Gastroesophageal sphincter (tissue), 3 donors: Measurements from ENCODE around the gene LY9.

Experiments used
- CTCF ChIP-seq, 4 experiments: fragments of 200-600 bp in 2 of 4; fragments of 450-650 bp in 2 of 4; sonication (generic) in 1 of 4; IDR thresholded peaks; one replicate each; pipeline ENCODE4 v1.5.1; 2017 to 2019; ENCODE audit warnings: antibody characterized with exemption in 4 of 4, mild to moderate bottlenecking in 2 of 4, moderate library complexity in 2 of 4
- EP300 ChIP-seq: sonication (generic); formaldehyde crosslinking; IDR thresholded peaks from one replicate; pipeline ENCODE4 v1.6.1; 2017; ENCODE audit warnings: antibody characterized with exemption, mild to moderate bottlenecking
- POLR2A ChIP-seq, 2 donors: fragments of 450-650 bp; IDR thresholded peaks; one replicate each; pipeline ENCODE4 v1.6.1; 2017; ENCODE audit warnings: antibody characterized with exemption in 2 of 2, mild to moderate bottlenecking in 2 of 2, moderate library complexity in 1 of 2

- TF ChIP-seq CTCF (IDR thresholded peaks at IDR 0.05) (no peak), POLR2A (IDR thresholded peaks at IDR 0.05) (no peak), EP300 (no peak)
Observed at GRCh38 chr1:160789702-160790611, 6.0 kb upstream of the LY9 start.
